Spleen (tissue), 7 donors: ENCODE data around the gene CHODL.

ENCODE experiments used
- POLR2A ChIP-seq, 3 donors: fragments of 450-650 bp; IDR thresholded peaks; one replicate each; pipeline ENCODE4 v1.5.1; 2017; ENCODE audit warnings: antibody characterized with exemption in 3 of 3, mild to moderate bottlenecking in 1 of 3
- POLR2AphosphoS5 ChIP-seq, 3 donors: sonication (generic); formaldehyde crosslinking; IDR thresholded peaks; one replicate each; pipeline ENCODE4 v1.5.1; 2017; ENCODE audit warnings: antibody characterized with exemption in 3 of 3
- TF ChIP-seq, protein P1 (sequence below), 11 experiments: fragments of 200-600 bp in 7 of 11; fragments of 450-650 bp in 4 of 11; sonication (generic) in 4 of 11; IDR thresholded peaks in 8 of 11; conservative IDR thresholded peaks in 3 of 11; 1 replicate in 7 of 11; 2 replicates in 4 of 11; pipeline versions ENCODE4 v1.4.0 to v1.8.0; 2016 to 2021; ENCODE audit warnings: antibody characterized with exemption in 11 of 11, inconsistent platforms in 4 of 11, mild to moderate bottlenecking in 1 of 11
- donor health status: DM: no; HTN: no; CAD: no; lungs with moderate emphysema.
- donor health status: DM: no; HTN: no; CAD: no.
- donor health status: DM: no; HTN: no; CAD: no.

DNA sequence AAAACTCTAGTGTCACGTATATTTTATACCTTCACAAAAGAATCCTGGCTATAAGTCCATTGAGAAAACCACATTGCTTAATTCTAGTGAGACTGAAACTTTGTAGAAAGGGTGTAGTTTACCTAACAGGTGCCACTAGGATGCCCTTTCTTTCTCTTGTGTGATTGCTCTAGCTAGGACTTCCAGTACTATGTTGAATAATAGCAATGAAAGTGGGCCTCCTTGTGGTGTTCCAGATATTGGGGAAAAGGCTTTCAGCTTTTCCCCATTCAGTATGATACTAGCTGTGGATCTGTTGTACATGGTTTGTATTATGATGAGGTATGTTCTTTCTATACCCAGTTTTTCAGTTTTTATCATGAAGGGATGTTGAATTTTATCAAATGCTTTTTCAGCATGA is 39.7 kb upstream of the CHODL start:
- TF ChIP-seq, protein P1, sequence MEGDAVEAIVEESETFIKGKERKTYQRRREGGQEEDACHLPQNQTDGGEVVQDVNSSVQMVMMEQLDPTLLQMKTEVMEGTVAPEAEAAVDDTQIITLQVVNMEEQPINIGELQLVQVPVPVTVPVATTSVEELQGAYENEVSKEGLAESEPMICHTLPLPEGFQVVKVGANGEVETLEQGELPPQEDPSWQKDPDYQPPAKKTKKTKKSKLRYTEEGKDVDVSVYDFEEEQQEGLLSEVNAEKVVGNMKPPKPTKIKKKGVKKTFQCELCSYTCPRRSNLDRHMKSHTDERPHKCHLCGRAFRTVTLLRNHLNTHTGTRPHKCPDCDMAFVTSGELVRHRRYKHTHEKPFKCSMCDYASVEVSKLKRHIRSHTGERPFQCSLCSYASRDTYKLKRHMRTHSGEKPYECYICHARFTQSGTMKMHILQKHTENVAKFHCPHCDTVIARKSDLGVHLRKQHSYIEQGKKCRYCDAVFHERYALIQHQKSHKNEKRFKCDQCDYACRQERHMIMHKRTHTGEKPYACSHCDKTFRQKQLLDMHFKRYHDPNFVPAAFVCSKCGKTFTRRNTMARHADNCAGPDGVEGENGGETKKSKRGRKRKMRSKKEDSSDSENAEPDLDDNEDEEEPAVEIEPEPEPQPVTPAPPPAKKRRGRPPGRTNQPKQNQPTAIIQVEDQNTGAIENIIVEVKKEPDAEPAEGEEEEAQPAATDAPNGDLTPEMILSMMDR (IDR thresholded peaks at IDR 0.05 in 8 of 11, conservative IDR thresholded peaks at IDR 0.05 in 3 of 11), result peak in 2 of 11 experiments; percentile 25 to 26
- TF ChIP-seq POLR2A (IDR thresholded peaks at IDR 0.05), result no peak
- TF ChIP-seq POLR2AphosphoS5 (IDR thresholded peaks at IDR 0.05), result no peak
